NCI-H524 treated with DMSO at 0.1 percent for 48 hours (cell line): Measurements from ENCODE around the gene NCKAP1.
"Not testable (repeated sequence)": the region's sequence is repeated elsewhere in the genome, so short reads cannot be mapped to it uniquely, and the experiment has no call there.

Experiments
- DNase-seq: peaks from one replicate; lab custom pipeline; 2025; lab: John Stamatoyannopoulos, UW

The NCKAP1 gene

GRCh38 chr2:182876653-182877052 is 161.6 kb downstream of the NCKAP1 start:
- not testable (repeated sequence) for DNase-seq

GRCh38 chr2:182870227-182870626 is 168.0 kb downstream of the NCKAP1 start:
- no peak for DNase-seq

- DNase-seq, result no peak
These were observed 170.0 kb downstream of the NCKAP1 start for GRCh38 chr2:182868054-182868796.

- DNase-seq, result no peak
These were observed 170.7 kb downstream of the NCKAP1 start for GRCh38 chr2:182867426-182868053.

- no peak for DNase-seq
These were observed 171.5 kb downstream of the NCKAP1 start, which contains the start of gene FRZB for GRCh38 chr2:182866461-182867406. TSS of gene FRZB (minus strand) at chr2:182866637. CDS start at chr2:182866552, 85 bp downstream.

GRCh38 chr2:182866095-182866460 is 172.2 kb downstream of the NCKAP1 start:
- no peak for DNase-seq

- DNase-seq, result no peak
These were observed 173.2 kb downstream of the NCKAP1 start for GRCh38 chr2:182864949-182865570.

- DNase-seq, result no peak
These were observed 174.6 kb downstream of the NCKAP1 start for GRCh38 chr2:182863642-182864041.

- no peak for DNase-seq
These were observed 176.2 kb downstream of the NCKAP1 start for GRCh38 chr2:182862091-182862490.

GRCh38 chr2:182860858-182861257 is 177.4 kb downstream of the NCKAP1 start:
- DNase-seq, result no peak
